A673 (cell line): ENCODE measurements around the gene THSD4. TPM values are rescaled to one million over a fixed set of nuclear protein-coding genes. Genes with fewer than 3 reads are reported as not detected.

Experiments used
- BruUV-seq: library from RNA; stranded (reverse); fragments of 400-500 nt; replicated peaks from 2 replicates; lab custom pipeline; 2021; lab: Mats Ljungman, UMichigan
- CTCF ChIA-PET: fragments of 300-600 bp; sonication (Branson Sonifier 250); formaldehyde crosslinking; loops from one replicate; lab custom pipeline; 2022; ENCODE audit warnings: antibody characterized with exemption; lab: Charles Lee
- POLR2A ChIA-PET: fragments of 300-600 bp; sonication (Branson Sonifier 250); formaldehyde crosslinking; loops from one replicate; lab custom pipeline; 2022; ENCODE audit warnings: antibody characterized with exemption; ENCODE audit not compliant: low non-redundant PET; lab: Charles Lee
- DNase-seq: peaks from one replicate; pipeline ENCODE4 v3.0.0-alpha.2; 2015; ENCODE audit warnings: low spot score
- H3K27ac ChIP-seq: fragments of 200-600 bp; sonication (generic); 2 replicates; pipeline ENCODE4 v1.5.1; 2016; ENCODE audit warnings: mixed run types, low read depth, mild to moderate bottlenecking, mixed read lengths, antibody characterized with exemption, low read length; ENCODE audit not compliant: poor library complexity, severe bottlenecking
- H3K27me3 ChIP-seq: fragments of 200-600 bp; sonication (generic); replicated peaks from 2 replicates; pipeline ENCODE4 v1.6.1; 2017; ENCODE audit warnings: mixed run types, low read depth, mild to moderate bottlenecking, mixed read lengths, antibody characterized with exemption, low read length; ENCODE audit not compliant: insufficient read depth, poor library complexity
- H3K36me3 ChIP-seq: fragments of 200-600 bp; sonication (generic); 2 replicates; pipeline ENCODE4 v1.6.1; 2016; ENCODE audit warnings: mixed run types, mild to moderate bottlenecking, mixed read lengths, antibody characterized with exemption, low read length; ENCODE audit not compliant: insufficient read depth, poor library complexity, severe bottlenecking
- H3K4me1 ChIP-seq: fragments of 200-600 bp; sonication (generic); 2 replicates; pipeline ENCODE4 v1.6.1; 2017; ENCODE audit warnings: mixed run types, mild to moderate bottlenecking, mixed read lengths, antibody characterized with exemption, low read length; ENCODE audit not compliant: insufficient read depth, poor library complexity, severe bottlenecking
- H3K4me3 ChIP-seq: fragments of 200-600 bp; sonication (generic); 2 replicates; pipeline ENCODE4 v1.5.1; 2016; ENCODE audit warnings: low read depth, mixed run types, mild to moderate bottlenecking, mixed read lengths, low read length; ENCODE audit not compliant: poor library complexity, severe bottlenecking
- H3K9me3 ChIP-seq: fragments of 200-600 bp; sonication (generic); 2 replicates; pipeline ENCODE4 v1.6.1; 2016; ENCODE audit warnings: mixed run types, low read depth, mild to moderate bottlenecking, mixed read lengths, antibody characterized with exemption, low read length; ENCODE audit not compliant: poor library complexity, severe bottlenecking
- EZH2 ChIP-seq: fragments of 200-600 bp; sonication (generic); IDR thresholded peaks from 2 replicates; pipeline ENCODE4 v1.6.1; 2017; ENCODE audit warnings: borderline replicate concordance, low read depth, mild to moderate bottlenecking, mixed read lengths, antibody characterized with exemption, low read length; ENCODE audit not compliant: poor library complexity, severe bottlenecking
- intact Hi-C: fragments of 100-400 bp; cut with micrococcal nuclease; formaldehyde crosslinking; loops from one replicate; pipeline ENCODE4 v1.10.0; 2022; ENCODE audit not compliant: unreplicated experiment
- total RNA-seq: library from RNA; stranded (reverse); gene quantifications from 2 replicates; pipeline ENCODE4 v1.2.3, GENCODE V29; 2021
- TF ChIP-seq, protein P1 (sequence below): fragments of 300-800, 200-600 bp; sonication (generic); conservative IDR thresholded peaks from 2 replicates; pipeline ENCODE4 v1.5.1; 2017; ENCODE audit warnings: low read depth, mild to moderate bottlenecking, antibody characterized with exemption, low read length, moderate library complexity, mixed read lengths

The THSD4 gene
- total RNA-seq, 1 experiment from 2014 or later: 2.4 TPM

DNA sequence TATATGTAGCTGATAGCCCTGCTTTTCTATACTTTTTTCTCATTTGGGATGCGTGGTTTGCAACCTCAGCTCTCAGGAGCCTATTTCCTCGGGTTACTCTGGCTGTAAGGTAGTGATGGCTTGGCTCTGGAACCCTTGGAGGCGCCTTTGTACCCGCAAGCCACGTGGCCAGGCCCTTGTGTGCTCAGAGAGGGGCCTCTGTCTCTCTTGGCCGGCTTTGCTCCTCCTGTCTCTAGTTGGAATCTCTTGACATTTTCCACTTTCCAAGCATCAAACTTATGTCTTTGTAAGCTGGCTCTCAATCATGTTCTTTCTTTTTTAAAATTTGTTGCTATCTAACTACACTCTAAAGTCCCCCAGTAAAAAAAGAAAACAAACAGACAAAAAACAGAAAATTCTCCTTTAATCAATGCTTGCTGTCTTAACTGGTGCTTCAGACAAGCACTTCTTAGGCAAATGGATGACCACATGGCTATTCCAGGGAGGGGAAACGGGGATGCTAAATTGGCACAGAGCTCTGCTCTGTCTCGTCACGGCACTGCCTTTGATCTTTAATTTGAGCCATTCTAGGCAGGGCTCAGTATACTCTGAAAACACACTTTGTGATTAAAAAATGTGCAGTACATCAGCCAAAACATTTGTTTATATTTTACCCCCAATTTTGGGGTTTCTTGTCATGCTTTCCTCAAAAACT is 514.7 kb downstream of the THSD4 start:
- no peak overlapping the region for H3K4me3 ChIP-seq
- CTCF ChIA-PET: no interaction called here
- TF ChIP-seq EZH2: no peak
- TF ChIP-seq, protein P1, sequence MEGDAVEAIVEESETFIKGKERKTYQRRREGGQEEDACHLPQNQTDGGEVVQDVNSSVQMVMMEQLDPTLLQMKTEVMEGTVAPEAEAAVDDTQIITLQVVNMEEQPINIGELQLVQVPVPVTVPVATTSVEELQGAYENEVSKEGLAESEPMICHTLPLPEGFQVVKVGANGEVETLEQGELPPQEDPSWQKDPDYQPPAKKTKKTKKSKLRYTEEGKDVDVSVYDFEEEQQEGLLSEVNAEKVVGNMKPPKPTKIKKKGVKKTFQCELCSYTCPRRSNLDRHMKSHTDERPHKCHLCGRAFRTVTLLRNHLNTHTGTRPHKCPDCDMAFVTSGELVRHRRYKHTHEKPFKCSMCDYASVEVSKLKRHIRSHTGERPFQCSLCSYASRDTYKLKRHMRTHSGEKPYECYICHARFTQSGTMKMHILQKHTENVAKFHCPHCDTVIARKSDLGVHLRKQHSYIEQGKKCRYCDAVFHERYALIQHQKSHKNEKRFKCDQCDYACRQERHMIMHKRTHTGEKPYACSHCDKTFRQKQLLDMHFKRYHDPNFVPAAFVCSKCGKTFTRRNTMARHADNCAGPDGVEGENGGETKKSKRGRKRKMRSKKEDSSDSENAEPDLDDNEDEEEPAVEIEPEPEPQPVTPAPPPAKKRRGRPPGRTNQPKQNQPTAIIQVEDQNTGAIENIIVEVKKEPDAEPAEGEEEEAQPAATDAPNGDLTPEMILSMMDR: no peak
- no peaks in the 10 kb centered on the region for H3K9me3 ChIP-seq
- POLR2A ChIA-PET: no interaction called here
- H3K36me3 ChIP-seq: no peaks in the 10 kb centered on the region
- intact Hi-C loops: no loop called here
- DNase-seq: no peak
- H3K27me3 ChIP-seq: peaks cover 88% of the 10 kb centered on the region
- no TSS peak for BruUV-seq
- H3K4me1 ChIP-seq: peaks cover 8% of the 10 kb centered on the region
- no peak overlapping the region for H3K27ac ChIP-seq

DNA sequence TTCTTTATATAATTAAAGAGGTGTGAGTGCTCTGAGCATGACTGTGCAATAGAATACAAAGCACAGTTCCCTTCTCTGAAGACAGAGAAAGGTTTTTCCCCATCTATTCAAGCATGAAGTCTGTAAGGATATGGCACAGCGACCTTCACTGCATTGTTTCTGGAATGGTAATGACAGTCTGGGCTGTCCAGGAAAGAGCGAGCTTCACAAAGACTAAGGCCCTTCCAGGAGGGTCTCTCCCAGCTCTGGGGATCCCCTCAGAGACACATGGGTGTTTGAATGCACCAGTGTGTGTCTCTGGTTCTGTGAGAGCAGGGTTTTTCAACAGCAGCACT is 515.2 kb downstream of the THSD4 start:
- Histone ChIP-seq H3K4me1 (peaks cover 14% of the 10 kb centered on the region), H3K36me3 (no peaks in the 10 kb centered on the region), H3K4me3 (no peak overlapping the region), H3K9me3 (no peaks in the 10 kb centered on the region), H3K27me3 (peaks cover 84% of the 10 kb centered on the region), H3K27ac (no peak overlapping the region)
- TF ChIP-seq EZH2: no peak
- TF ChIP-seq, protein P1: no peak
- CTCF ChIA-PET: no interaction called here
- POLR2A ChIA-PET: no interaction called here
- no peak for DNase-seq
- BruUV-seq: no TSS peak
- intact Hi-C loops: no loop called here

DNA sequence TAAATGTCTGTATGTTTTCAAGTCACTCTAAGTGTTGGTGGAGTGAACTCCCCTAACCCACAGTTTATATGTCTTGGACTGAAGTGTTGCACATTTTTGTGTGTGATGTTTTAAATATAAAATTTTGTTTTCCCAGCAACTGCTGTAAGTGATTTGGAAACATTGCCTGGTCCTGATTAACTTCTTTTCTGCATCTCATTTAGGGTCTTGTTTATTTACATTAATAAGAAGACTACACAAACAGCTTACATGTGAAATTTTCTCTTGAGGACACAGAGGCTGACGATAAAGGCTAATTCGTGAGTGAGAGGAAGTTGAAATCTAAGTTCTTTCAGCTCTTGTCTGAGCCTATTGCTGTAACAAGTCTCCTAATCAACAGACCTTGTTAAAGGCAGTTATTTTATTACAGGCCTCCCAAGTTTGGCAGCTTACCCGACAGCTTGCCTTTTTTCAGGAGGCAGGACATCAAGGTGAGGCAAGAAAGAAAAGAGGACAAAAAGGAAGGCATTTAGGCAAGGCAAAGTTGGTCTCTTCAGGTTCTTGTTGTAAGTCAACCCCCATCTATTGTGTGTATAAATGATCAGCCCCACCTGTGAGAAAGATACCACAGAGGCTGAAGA is 517.4 kb downstream of the THSD4 start:
- peaks cover 76% of the 10 kb centered on the region for H3K27me3 ChIP-seq
- no peaks in the 10 kb centered on the region for H3K36me3 ChIP-seq
- no peak for DNase-seq
- H3K4me1 ChIP-seq: peaks cover 15% of the 10 kb centered on the region
- POLR2A ChIA-PET: no interaction called here
- H3K27ac ChIP-seq: no peak overlapping the region
- CTCF ChIA-PET: interaction anchor here (0.6 kb wide), 1 partner anchor 486 kb away, joined by 5 read pairs; the partner anchor contains the start of genes MYO9A and SENP8
- TF ChIP-seq, protein P1: no peak
- TF ChIP-seq EZH2: no peak
- BruUV-seq: no TSS peak
- no peaks in the 10 kb centered on the region for H3K9me3 ChIP-seq
- H3K4me3 ChIP-seq: no peak overlapping the region
- intact Hi-C loops: no loop called here
